HG02678 (cell line): Measurements from ENCODE around the gene PTPRE.
"Not testable (repeated sequence)": the region's sequence is repeated elsewhere in the genome, so short reads cannot be mapped to it uniquely, and the experiment has no call there.

Source experiments
- ATAC-seq: cut with Tn5 transposase; IDR thresholded peaks from one replicate; pipeline ENCODE4 v1.9.1; 2021; ENCODE audit warnings: mild to moderate bottlenecking, moderate library complexity; ENCODE audit not compliant: unreplicated experiment

Gene PTPRE

DNA sequence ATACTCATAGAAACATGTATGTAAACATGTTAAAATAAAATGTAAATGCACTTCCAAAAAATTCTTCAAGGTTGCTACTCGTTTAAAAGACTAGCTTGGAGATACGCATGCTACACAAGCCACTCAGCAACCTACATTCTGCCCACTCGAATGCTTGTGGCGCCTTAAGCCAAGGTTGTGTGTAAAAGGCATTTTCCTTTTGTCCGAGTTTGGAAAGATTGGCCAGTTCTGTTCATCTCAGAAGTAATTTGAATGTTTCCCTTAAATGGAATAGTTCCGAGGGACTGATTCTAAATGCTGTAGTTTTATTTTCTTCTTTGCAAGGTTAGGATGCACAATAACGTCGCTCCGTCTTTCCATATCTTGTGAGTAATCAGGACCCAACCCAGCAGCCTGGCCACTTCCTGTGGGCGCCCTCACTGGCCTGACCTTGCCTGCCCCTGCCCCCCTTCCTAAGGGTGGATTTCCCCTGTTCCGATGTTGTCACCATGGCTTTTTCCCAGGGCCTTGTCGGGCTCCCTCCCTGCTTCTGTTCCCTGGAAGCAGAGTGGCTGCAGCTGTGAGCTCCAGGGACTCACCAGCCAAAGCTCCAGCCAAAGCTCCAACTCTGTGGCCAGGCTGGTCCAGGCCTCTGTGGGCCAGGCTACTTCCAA lies 70.6 kb downstream of the PTPRE start:
- ATAC-seq: no peak

DNA sequence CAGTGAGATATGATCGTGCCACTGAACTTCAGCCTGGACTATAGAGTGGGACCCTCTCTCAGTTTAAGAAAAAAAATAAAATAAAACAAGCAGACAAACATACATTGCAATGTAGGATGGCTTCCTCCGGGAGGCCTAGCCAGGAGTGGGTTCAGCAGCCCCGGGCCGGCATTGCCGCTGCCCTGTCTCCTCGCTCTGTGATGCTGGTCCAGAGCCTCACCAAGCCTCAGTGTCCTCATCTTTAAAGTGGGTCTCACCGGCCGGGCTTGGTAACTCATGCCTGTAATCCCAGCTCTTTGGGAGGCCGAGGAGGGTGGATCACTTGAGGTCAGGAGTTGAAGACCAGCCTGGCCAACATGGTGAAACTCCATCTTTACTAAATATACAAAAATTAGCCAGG lies 71.6 kb downstream of the PTPRE start:
- no peak for ATAC-seq

DNA sequence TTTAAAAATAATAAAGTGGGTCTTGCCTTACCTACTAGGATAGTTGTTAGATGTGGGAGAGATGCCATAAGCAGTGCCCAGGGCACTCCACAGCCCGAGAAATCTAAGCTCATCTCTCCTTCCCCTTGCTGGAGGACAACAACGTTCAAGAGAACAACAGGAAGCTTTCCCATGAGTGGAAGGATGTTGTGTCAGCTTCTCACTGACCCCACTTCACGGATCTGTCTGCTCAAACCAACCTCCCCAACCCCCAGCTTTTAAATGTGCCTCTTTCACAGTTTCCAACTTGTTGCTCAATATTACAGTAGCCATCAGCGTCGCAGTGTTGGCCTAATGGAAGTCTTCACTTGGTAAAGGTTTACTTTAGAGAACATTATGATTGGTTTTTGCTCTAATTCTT lies 72.1 kb downstream of the PTPRE start:
- no peak for ATAC-seq

DNA sequence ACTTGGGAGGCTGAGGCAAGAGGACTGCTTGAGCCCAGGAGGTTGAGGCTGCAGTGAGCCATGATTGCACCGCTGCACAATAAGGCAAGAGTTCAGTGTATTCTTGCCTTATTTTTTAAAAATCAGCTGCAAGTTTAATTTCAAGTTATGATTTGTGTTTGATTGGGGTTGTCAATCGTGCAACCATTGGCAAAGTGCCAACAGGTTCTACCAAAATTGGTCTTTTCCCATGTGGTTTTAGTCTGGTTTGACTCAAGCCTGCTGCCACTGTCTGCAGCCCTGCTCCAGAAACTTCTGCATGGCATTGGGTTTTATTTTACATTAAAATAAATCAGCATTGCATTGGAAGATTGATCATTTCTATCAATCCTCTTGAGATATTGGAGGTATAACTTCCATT lies 72.7 kb downstream of the PTPRE start:
- no peak for ATAC-seq

GRCh38 chr10:127980898-127981297 lies 74.0 kb downstream of the PTPRE start:
- ATAC-seq: no peak

DNA sequence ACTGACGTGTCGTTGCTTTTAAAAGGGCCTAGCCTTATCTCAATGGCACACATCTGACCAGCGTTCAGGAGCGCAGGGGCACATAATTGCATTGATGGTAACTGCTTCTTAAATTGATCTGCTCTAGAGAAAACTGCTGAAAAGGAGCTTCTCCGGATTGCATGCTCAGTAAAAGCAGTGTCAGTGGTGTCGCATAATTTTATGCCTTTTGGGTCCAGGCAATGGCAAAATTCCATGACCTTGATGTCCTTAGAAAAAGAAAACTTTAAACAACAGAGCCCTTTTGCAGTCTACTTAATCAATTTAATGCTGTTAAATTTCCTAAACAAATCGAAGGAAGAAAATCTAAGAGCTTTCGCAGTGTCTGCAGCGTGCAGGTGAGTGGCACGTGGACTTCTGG lies 75.7 kb downstream of the PTPRE start:
- ATAC-seq: no peak

- ATAC-seq: no peak
These were observed 76.6 kb downstream of the PTPRE start for GRCh38 chr10:127983344-127984100.

DNA sequence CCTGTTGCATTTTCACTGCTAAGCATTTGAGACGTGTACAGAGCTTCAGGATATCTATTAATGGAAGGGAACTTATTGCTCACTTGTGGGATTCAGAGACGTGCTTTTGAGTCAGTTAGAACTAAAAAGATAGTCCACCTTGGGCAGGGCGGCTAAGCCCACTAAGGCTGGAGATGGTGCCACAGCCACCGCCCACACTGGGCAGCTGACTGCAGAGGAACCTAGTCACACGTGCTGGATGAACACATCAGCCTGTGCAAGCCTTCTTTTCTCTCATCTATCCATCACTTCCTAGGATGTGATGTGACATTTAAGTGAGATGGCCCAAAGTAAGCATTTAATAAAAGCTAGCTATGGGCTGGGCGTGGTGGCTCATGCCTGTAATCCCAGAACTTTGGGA lies 78.0 kb downstream of the PTPRE start:
- no peak for ATAC-seq

GRCh38 chr10:127986531-127987466 lies 79.9 kb downstream of the PTPRE start:
- ATAC-seq: no peak

GRCh38 chr10:127987467-127988380 lies 80.8 kb downstream of the PTPRE start:
- ATAC-seq: no peak

DNA sequence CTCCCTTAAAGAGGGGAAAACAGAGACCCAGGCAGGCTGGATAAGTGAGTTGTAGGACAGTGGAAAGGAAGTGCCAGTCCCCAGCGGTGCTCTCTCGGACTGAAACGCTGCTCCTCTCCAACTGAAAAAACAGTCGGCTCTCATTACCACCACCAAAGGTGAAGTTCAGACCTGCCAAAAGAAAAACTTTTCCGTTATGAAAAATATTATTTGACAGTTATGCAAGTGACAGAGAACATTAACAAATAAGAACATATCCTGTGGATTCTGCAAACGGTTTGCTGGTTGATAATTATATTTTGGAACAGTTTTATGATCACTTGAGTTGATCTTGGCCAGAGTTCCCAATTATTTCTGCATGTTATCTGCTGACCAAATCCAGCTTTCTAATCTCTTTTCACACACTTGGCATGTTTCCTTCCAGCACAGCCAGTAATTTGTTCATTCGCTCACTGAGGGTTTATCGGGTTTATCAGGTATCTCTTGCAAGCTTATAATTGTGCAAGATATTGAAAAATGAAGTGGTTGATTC lies 82.6 kb downstream of the PTPRE start:
- ATAC-seq: no peak

DNA sequence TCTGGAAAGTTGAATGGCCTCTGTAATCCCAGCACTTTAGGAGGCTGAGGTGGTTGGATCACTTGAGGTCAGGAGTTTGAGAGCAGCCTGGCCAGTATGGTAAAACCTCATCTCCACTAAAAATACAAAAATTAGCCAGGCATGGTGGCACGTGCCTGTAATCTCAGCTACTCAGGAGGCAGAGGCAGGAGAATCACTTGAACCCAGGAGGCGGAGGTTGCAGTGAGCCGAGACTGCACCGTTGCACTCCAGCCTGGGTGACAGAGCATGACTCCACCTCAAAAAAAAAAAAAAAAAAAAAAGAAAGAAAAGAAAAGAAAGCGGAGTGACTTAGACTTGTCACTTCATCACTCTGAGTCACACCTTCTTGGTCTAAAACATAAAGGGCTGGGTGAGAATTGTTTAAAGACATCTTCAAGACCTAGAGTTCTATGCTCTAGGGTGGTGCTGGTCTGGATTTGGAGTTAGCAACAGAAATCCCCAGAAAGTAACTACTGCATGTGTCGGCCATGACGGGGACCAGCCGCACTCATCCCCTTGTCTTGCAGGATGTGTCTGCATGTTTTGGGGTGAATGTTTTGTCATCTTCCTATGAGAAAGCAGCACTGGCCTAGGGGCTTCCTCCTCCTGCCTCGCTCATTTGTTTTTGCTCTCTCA lies 83.4 kb downstream of the PTPRE start:
- not testable (repeated sequence) for ATAC-seq

DNA sequence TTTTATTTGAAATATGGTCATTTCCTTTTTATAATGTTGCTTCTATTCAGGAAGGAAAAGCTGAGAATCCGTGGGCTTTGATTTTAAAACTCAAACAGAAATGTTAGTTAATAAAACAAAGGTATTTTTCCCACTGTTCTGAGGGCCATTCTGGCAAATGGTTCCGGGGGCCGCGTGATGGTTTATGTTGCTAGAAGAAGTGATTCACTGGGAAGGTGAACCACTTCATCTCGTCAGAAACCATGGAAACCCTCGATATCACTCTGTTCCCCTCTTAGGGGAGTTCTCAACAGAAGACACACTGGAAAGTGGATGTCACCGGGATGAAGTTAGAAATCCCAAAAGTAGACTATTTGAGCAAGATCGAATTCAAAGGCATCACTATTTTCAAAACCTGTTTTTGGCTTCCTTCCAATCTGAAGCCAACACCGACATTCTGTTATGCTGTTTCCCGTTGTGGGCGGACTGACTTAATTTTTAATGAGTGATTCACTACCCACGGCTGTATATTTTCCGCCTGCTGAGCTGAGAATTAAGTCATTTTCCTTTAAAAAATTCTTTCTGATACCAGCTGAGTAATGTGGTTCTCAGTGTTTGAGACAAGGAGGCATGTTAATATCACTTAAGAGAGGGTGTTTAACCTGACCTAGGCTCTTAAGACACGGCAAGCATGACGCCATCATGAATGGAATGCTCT lies 84.1 kb downstream of the PTPRE start:
- ATAC-seq: no peak

- no peak for ATAC-seq
These were observed 84.8 kb downstream of the PTPRE start for GRCh38 chr10:127991543-127992255.

GRCh38 chr10:127992376-127992775 lies 85.5 kb downstream of the PTPRE start:
- ATAC-seq: no peak

DNA sequence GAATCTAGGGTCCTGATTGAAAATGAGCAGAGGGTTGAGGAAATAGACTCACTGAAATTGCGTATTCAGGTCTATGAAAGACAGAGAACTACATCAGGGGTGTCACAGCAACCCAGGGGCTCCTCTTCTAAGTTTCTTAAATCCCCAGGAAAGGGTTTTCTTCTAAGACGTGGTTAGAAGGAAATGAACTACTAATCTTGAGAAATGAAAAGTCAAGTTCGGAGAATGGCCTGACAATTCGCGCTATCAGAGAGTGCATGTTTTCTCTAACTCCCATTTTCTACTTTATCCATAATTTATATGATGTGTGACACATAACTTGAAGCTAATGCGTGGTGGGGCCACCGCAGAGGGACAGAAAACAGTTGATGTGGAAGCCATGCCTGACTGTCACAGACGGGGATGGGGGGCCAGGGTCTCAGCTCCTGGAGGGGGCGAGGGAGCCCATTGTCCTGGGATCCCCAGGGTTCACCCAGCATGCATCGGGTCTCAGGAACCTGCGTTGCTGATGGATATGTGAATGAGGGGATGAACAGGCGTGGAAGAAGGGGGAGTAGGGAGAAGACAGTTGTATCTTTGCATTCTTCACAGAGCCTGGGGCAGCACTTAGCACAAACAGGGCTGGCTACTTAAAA lies 86.3 kb downstream of the PTPRE start:
- ATAC-seq: no peak

- no peak for ATAC-seq
These were observed 89.0 kb downstream of the PTPRE start for GRCh38 chr10:127995939-127996338.

DNA sequence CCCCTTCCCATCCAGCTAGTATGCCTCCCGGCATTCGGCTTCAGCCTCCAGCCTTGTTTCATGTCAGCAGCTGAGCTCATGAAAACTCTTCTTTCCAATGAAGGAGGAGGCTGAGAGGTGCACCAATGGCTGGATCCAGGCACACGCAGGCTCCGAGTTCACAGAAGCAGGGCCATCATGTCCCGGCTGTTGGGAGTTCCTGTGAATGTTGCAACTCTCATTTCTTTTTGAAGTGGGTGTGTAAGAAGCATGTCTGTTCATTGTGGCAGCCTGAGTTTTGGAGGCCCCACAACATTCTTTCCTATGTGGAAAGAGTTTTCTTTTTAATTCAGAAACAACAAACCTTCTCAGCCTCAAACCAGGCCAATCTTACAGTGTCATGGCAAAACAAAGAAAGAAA lies 89.7 kb downstream of the PTPRE start:
- ATAC-seq: no peak
